SK-N-MC (cell line): ENCODE measurements around the gene UBE2G1.

ENCODE experiments used
- EZH2 ChIP-seq: fragments of 200-600 bp; sonication (generic); IDR thresholded peaks from one replicate; pipeline ENCODE4 v1.6.1; 2017; ENCODE audit warnings: antibody characterized with exemption
- POLR2AphosphoS5 ChIP-seq: IDR thresholded peaks from 2 replicates; pipeline ENCODE4 v1.6.1; 2012; ENCODE audit warnings: mild to moderate bottlenecking, low read depth, low read length, borderline replicate concordance

DNA sequence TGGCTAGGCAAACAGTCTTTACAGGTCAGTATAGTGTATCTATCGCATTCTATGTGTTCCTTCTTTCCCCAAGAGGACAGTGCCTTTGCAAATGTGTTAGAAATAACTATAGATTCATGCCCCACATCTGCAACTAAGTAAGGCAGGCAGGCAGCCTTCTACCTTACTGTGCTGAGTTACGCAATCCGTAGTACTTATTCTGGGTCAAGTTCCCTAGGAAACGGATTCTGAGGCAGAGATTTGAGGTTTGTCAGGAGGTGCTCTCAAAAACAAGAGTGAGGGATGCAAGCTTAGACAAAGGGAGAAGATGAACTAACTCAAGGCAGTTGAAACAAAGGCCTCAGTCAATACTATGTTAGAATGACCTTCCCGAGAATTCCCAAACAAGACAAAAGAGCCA lies 90.0 kb downstream of the UBE2G1 start:
- TF ChIP-seq EZH2 = no peak
- no peak for TF ChIP-seq POLR2AphosphoS5
